GM19395 (cell line): ENCODE measurements around the gene TNNC2.
A peak's percentile ranks its signal among the peaks of the same experiment; 100 is the strongest.
"Not testable (repeated sequence)": the region's sequence is repeated elsewhere in the genome, so short reads cannot be mapped to it uniquely, and the experiment has no call there.

Experiments
- ATAC-seq: cut with Tn5 transposase; IDR thresholded peaks from one replicate; pipeline ENCODE4 v1.9.1; 2021; ENCODE audit warnings: mild to moderate bottlenecking, moderate library complexity; ENCODE audit not compliant: unreplicated experiment

The TNNC2 gene

GRCh38 chr20:45848969-45849582 lies 22.0 kb upstream of the TNNC2 start:
- ATAC-seq = no peak

DNA sequence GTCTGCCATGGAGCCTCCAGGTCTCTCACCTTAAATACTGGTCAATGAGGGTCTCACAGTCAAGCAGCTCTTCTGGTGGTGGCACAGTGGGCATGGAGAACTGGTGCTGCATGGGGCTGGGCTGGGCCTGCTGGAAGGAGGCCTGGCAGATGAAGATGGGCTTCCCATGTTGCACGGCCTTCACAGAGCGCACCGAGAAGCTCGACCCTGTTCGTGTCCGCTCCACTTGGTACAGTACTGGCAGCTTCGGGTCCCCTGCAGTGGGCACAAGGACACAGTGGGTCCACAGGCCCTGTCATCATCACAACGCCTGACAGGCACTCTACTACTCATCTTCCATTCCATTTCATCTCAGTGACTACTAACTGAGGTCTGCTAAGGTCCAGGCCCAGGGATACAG lies 21.3 kb upstream of the TNNC2 start:
- ATAC-seq = no peak

DNA sequence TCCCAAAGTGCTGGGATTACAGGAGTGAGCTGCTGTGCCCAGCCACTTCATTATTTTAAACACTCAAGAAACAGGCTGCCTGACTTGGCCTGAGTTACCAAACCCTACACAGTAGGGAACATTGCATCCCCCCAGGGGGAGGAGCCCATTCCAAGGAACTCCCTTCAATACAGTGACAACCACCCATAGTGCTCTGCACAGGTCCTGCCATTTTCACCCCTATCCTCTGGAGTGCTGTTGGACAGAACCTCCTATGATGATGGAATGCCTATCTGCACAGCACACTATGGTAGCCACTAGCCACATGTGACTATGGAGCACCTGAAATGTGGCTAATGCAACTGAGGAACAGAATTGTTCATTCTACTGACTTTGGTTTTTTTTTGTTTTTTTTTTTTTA lies 18.3 kb upstream of the TNNC2 start:
- no peak for ATAC-seq

GRCh38 chr20:45843506-45843905 lies 16.4 kb upstream of the TNNC2 start:
- ATAC-seq = no peak

DNA sequence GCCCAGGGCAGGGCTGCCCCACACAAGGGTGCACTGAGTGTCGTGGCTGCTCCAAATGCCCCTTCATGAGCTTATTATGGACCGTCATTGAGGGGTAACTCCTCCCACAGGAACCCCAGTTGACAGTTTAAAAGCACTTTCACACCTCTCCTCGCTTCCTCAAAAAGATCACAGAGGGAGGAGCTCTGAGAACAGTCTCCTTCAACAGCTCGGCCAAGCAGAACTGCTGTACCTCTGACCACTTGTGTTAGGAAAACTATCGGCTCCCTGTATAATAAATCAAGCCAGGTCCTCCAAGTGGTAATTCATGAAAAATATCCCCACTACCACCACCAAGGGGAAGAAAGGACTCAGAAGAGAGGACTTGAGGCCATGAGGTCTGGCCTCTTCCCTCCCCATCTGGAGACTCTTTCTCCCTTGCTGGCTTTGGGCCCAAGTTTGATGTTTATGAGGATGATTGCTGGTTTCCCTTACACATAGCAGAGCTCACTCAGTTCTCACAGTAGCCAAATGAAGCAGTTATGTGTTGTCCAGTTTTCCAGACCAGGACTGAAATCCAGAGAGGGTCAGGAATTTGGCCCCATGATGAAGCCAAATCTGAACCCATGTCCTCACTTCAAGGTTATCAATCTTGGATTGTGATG lies 15.2 kb upstream of the TNNC2 start:
- peak; percentile 66 for ATAC-seq

- ATAC-seq = no peak
Observed at GRCh38 chr20:45841407-45842129, 14.5 kb upstream of the TNNC2 start.

DNA sequence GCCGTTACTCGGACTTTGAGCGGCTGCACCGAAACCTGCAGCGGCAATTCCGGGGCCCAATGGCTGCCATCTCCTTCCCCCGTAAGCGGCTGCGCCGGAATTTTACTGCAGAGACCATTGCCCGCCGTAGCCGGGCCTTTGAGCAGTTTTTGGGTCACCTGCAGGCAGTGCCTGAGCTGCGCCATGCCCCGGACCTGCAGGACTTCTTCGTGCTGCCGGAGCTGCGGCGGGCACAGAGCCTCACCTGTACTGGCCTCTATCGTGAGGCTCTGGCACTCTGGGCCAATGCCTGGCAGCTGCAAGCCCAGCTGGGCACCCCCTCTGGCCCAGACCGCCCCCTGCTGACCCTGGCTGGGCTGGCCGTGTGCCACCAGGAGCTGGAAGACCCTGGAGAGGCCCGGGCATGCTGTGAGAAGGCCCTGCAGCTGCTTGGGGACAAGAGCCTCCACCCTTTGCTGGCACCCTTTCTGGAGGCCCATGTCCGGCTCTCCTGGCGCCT lies 13.6 kb upstream of the TNNC2 start:
- ATAC-seq = no peak

DNA sequence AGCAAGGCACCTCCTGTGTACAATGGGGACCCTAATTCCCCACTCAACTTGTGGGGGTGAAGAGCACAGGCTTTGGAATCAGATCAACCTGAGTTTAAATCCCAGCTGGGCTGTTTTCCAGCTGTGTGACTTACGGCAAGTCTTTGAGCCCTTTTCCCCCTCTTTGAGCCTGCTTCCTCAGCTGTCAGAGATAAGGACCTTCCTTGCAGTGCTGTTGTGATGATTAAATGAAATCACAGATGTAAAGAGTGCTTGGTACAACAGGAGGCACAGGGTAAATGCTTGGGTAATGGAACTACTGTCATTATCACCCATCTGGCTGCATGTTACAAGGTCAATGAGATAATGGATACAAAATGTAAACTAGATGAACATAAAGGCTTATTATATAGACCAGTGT lies 9.7 kb upstream of the TNNC2 start:
- ATAC-seq = no peak

GRCh38 chr20:45835825-45836224 lies 8.7 kb upstream of the TNNC2 start:
- ATAC-seq = no peak

DNA sequence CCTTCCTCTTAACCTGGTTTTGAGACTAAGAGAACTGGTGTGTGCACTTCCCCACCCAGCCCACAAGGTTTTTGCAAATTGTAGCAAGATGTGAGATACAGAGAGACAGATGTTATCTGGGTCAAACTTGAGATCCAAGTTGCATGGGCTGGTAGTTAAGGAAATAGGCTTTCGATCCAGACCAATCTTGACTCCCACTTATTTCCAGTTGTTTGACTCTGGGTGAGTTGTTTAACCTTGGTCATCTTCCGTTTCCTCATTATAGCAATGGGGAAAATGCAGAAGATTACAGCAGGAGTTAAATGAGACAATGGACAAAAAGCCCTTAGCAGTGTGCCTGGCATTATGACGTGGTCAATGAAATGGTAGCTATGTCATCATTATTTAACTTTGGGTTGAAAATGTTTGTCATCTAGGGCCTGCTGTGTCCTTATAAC lies 8.2 kb upstream of the TNNC2 start:
- ATAC-seq = no peak

- ATAC-seq = no peak
Observed at GRCh38 chr20:45834797-45835161, 7.7 kb upstream of the TNNC2 start.

- ATAC-seq = no peak
Observed at GRCh38 chr20:45833883-45834796, 7.0 kb upstream of the TNNC2 start.

- ATAC-seq = no peak
Observed at GRCh38 chr20:45833030-45833882, 6.1 kb upstream of the TNNC2 start, which contains the start of gene SNX21. SNX21 (plus strand) TSS chr20:45833799; CDS start chr20:45833920, 121 bp downstream.

DNA sequence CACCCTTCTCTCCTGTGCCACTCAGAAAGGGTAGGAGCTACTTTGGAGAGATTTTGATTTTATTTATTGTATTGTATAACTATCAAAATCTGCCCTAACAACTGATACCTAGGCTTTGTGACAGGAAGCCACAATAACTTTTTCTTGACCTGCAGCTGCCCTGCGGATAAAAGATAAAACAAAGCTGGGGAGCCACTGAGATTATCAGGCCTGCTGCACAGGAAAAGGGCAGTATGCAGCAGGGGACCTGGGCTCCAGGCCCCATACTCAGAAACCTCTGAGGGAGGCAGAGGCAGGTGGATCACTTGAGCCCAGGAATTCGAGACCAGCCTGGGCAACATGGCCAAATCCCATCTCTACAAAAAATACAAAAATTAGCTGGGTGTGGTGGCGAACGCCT lies 5.5 kb upstream of the TNNC2 start:
- no peak for ATAC-seq

DNA sequence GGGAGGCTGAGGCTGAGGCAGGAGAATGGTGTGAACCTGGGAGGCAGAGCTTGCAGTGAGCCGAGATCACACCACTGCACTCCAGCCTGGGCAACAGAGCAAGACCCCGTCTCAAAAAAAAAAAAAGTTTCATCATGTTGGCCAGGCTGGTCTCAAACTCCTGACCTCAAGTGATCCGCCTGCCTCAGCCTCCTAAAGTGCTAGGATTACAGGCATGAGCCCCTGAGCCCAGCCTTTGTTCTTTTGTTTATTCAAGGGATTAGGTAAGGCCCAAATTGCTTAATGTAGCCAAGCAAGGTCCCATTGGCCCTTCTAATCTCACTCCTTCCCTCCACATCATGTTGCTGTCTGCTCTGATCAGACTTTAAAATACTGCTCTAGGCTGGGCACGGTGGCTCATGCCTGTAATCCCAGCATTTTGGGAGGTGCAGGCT lies 2.6 kb upstream of the TNNC2 start:
- ATAC-seq = not testable (repeated sequence)

- no peak for ATAC-seq
Observed at GRCh38 chr20:45828589-45828988, 1.5 kb upstream of the TNNC2 start.

- ATAC-seq = no peak
Observed at GRCh38 chr20:45827712-45828111, 600 bp upstream of the TNNC2 start.

- ATAC-seq = no peak
Observed at GRCh38 chr20:45826381-45827019, 612 bp downstream of the TNNC2 start.
